ENCODE results near the gene ADGRG3. TPM values are rescaled to one million over a fixed set of nuclear protein-coding genes. Genes with fewer than 3 reads are reported as not detected.
A peak's percentile ranks its signal among the peaks of the same experiment; 100 is the strongest.

The ADGRG3 gene
- total RNA-seq, 1 donor from 2014 or later: not detected

GRCh38 chr16:57736419-57737351 is 68.6 kb downstream of the ADGRG3 start:
- DNase-seq (ENCODE audit: low read depth): peak; percentile 74

DNA sequence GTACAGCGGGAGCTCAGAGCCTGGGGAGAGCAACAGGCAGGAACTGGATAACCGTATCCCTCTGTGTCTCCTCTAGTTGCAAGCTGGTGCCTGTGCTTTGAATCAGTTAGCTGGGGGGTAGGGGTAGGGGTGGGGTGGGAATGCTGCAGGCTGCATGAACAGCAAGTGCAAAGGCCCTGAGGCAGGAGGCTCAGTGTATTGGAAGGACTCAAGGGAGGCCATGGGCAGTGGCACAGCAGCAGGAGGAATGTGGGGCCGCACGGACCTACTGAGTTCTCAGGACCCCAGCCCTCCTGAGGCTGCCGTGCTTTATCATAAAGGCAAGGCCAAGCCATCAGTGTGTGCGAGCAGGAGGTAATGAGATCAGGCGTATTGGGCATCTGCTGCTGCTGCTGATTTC is 70.7 kb downstream of the ADGRG3 start:
- DNase-seq (ENCODE audit: low read depth): no peak

Other genes with a start within 250 kb of the ADGRG3 start
- 60.6 and 78.1 TPM in 2 replicates for gene CIAPIN1, start 220.9 kb upstream of the ADGRG3 start, total RNA-seq
- gene COQ9, start 220.8 kb upstream of the ADGRG3 start, total RNA-seq: 53.3 and 95.2 TPM in 2 replicates
- gene POLR2C, start 205.6 kb upstream of the ADGRG3 start, total RNA-seq: 78.5 and 83.8 TPM in 2 replicates
- 50.2 and 72.3 TPM in 2 replicates for gene DOK4, start 181.8 kb upstream of the ADGRG3 start, total RNA-seq
- 13.9 and 27.3 TPM in 2 replicates for gene CCDC102A, start 131.7 kb upstream of the ADGRG3 start, total RNA-seq
- gene ADGRG5, start 125.7 kb upstream of the ADGRG3 start, total RNA-seq: not detected in 2 replicates
- gene ADGRG1, start 39.7 kb upstream of the ADGRG3 start, total RNA-seq: 38.9 and 305 TPM in 2 replicates
- 2.9 TPM in 1 of 2 replicates, not detected in the other for gene DRC7, start 26.5 kb downstream of the ADGRG3 start, total RNA-seq
- gene KATNB1, start 67.5 kb downstream of the ADGRG3 start, total RNA-seq: 23.8 and 31.8 TPM in 2 replicates
- 160 and 445 TPM in 2 replicates for gene KIFC3, start 134.2 kb downstream of the ADGRG3 start, total RNA-seq

Measured in renal cortical epithelial cell (primary cell).